Mononuclear cell (primary cell): ENCODE results near the gene HEG1. TPM values are rescaled to one million over a fixed set of nuclear protein-coding genes. Genes with fewer than 3 reads are reported as not detected.

Source experiments
- H3K27me3 ChIP-seq: 2 replicates; pipeline ENCODE4 v1.6.0; 2011; ENCODE audit warnings: low read length, control low read depth; ENCODE audit not compliant: insufficient read depth
- H3K4me1 ChIP-seq: 2 replicates; pipeline ENCODE4 v1.5.1; 2011; ENCODE audit warnings: mild to moderate bottlenecking, low read length, control low read depth; ENCODE audit not compliant: insufficient read depth
- H3K4me3 ChIP-seq: 2 replicates; pipeline ENCODE4 v1.5.1; 2011; ENCODE audit warnings: mild to moderate bottlenecking, low read length, moderate library complexity
- H3K9me3 ChIP-seq: 2 replicates; pipeline ENCODE4 v1.5.1; 2011; ENCODE audit warnings: low read depth, mild to moderate bottlenecking, control low read depth, low read length
- total RNA-seq: library from RNA; depleted of rRNA; stranded (reverse); fragments of >200 nt; gene quantifications from one replicate; pipeline ENCODE4 v1.2.3, GENCODE V29; 2012

HEG1 gene
- total RNA-seq, 1 donor: 11.0 TPM

DNA sequence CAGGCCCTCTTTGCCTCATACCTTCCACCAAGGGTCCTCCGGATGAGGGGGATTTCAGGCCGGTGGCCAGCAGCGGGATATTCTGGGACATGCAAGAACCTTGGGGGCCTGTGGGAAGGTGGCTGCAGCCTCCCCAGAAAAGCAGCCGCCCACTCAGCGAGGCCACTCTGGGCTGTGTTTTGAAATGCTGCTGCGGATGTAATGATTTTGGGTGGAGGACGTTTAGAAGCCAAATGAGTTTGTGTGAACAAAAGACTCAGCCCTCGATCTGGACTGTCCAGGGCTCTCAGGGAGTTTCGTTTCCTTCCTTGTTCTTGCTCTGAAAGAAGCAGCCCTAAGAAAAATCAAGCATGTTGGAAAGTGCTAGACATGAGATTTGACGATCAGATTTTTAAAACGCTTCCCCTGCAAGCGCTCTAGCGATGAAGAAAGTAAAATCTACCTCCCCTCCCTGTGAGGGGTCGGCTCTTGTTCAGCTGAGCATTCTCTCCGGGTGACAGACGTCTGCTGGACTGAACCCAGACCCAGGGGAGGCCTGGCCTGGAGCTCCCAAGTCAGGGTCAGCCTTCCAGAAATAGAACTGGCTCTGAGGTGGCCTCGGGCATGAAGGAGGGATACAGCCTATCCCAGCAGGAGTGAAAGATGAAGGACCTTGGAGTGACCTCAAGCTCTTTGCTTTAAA is 12.9 kb downstream of the HEG1 start:
- Histone ChIP-seq H3K9me3 (no peaks in the 10 kb centered on the region), H3K4me1 (peaks cover 4% of the 10 kb centered on the region), H3K4me3 (no peak overlapping the region), H3K27me3 (no peaks in the 10 kb centered on the region)

DNA sequence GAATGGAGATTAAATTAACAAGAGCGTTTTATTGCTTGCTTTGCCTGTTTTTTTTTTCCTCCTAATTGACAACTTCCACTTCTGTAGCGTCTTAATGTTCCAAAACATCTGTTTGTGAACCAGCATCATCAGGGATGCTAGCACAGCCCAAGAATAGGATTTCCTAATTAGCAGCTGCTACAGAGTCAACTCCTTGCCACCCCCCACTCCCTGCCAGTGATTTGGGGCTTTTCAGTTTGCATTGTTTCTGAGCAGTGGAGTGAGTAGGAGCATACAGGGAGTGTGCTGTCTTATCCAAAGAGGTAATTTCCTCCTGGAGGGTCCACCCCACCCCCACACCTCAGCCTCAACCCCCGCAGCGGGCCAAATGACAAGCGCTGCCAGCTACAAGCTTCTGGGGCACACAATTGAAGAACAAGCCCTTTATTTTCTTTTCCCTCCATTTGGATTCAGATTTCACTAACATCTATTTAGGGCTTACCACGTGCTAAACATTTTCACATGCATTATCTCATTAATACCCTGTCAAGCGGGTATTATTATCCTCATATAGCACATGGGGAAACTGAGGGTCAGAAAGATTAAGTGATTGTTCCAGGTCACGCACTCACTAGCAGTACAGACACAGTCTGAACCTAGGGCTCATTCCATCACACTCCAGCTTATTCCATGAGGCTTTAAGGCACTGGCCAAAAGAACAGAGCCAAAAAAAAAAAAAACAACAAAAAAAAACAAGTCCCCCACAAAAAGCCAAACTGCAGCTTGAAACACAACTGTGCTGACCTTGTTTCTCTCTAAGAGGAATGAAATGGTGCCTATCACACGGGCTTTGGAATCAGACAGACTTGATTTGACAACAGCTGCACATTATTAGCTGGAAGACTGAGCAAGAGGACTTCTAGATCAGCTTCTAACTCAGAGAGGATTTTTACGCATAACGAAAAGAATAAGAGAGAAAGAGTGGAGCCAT is 16.4 kb downstream of the HEG1 start:
- H3K4me1 ChIP-seq: peaks cover 4% of the 10 kb centered on the region
- H3K9me3 ChIP-seq: peaks cover 9% of the 10 kb centered on the region
- no peaks in the 10 kb centered on the region for H3K27me3 ChIP-seq
- H3K4me3 ChIP-seq: no peak overlapping the region

DNA sequence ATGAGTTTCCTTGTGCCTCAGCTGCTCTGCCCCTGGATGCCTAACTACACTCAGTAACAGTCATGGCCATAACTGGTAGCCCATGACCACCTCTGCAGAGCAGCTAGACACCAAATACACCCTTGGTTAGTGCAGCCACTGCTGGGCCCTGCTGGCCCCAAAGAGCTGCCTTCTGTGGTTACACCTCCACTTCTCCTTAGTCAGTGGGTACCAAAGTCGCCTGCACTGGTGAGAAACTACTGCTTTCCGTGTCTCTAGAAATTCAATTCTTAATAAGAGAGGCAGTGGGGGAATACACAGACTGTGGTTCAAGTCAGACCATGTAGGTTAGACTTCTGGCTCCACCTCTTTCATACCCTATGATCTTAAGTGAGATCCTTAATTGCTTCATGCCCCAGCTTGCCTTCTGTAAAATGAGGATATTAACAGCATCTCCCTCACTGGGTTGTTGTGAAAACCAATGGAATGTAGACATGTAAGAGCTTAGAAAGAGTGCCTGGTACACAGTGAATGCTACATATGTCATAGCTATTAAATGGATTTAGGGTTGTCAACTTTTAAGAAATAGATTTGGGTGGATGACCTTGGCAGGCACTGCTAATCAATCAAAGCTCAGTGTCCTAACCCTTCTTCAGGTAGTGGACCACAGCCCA is 18.2 kb downstream of the HEG1 start:
- H3K4me1 ChIP-seq: peaks cover 4% of the 10 kb centered on the region
- no peaks in the 10 kb centered on the region for H3K27me3 ChIP-seq
- H3K4me3 ChIP-seq: no peak overlapping the region
- peaks cover 9% of the 10 kb centered on the region for H3K9me3 ChIP-seq

DNA sequence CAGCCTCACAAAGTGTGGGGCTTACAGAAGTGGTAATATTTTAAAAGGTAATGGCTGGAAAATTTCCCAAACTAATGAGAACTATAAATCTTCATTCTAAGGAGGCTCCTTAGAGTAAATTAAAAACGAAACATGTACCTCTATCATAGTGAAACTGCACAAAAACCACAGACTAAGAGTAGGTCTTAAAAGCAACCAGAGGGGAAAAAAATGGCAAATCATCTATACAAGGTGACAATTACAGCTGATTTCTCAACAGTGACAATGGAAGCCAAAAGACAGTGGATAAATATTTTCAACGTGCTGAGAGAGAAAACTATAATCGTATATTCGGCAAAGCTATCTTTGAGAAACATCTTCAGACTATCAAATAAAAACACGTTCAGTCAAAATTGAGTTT is 20.6 kb downstream of the HEG1 start:
- no peaks in the 10 kb centered on the region for H3K27me3 ChIP-seq
- no peak overlapping the region for H3K4me3 ChIP-seq
- peaks cover 9% of the 10 kb centered on the region for H3K9me3 ChIP-seq
- H3K4me1 ChIP-seq: peaks cover 4% of the 10 kb centered on the region

DNA sequence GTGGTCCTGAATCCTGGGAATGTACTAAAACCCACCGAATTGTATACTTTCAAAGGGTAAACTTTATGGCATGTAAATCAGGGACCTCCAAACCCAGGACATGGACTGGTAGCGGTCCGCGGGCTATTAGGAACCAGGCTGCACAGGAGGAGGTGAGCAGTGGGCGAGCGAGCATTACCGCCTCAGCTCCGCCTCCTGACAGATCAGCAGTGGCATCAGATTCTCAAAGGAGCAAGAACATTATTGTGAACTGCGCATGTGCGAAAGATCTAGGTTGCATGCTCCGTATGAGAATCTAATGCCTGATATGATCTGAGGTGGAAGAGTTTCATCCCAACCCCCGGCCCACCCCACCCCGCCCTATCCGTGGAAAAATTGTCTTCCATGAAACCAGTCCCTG is 22.2 kb downstream of the HEG1 start:
- H3K4me3 ChIP-seq: no peak overlapping the region
- no peaks in the 10 kb centered on the region for H3K27me3 ChIP-seq
- H3K9me3 ChIP-seq: peaks cover 9% of the 10 kb centered on the region
- H3K4me1 ChIP-seq: peaks cover 4% of the 10 kb centered on the region

DNA sequence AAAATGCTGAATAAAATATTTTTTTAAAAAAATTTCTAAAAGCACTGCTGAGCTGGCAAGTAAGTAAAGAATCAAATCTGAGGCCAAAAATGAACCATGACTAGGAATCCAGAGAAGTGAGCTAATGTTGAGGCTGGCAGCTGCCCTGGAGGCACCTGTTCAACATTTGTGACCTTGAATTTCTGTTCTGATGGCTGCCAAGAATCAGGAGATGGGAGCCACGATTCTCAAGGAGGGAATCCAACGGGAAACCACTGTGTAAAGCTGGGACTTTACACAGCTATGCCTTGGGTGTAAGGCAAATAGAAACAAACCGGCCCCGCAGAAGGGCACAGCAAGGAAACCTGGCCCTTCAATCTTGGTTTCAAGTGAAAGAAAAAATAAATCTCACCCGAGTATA is 22.7 kb downstream of the HEG1 start:
- Histone ChIP-seq H3K4me1 (peaks cover 3% of the 10 kb centered on the region), H3K4me3 (no peak overlapping the region), H3K9me3 (peaks cover 9% of the 10 kb centered on the region), H3K27me3 (no peaks in the 10 kb centered on the region)

DNA sequence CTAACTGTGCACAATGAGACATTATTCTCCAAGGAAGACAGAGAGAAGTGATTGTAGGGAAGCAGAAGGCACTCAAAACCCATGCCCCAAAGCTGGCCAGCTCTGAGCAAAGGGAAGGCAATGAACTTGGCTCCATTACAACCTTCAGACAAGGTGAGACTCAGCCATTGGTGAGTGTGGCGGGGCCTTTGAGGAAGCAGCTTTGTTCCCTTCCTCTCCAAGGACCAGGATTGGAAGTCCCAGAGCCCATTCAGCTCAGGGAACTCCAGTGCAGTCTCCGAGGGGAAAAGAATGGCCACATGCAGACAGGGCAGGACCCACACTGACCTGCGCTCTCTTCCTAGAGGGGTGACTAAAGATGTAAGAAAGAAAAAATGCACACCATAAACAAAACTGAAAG is 23.1 kb downstream of the HEG1 start:
- Histone ChIP-seq H3K4me3 (no peak overlapping the region), H3K9me3 (peaks cover 9% of the 10 kb centered on the region), H3K27me3 (no peaks in the 10 kb centered on the region), H3K4me1 (no peaks in the 10 kb centered on the region)

DNA sequence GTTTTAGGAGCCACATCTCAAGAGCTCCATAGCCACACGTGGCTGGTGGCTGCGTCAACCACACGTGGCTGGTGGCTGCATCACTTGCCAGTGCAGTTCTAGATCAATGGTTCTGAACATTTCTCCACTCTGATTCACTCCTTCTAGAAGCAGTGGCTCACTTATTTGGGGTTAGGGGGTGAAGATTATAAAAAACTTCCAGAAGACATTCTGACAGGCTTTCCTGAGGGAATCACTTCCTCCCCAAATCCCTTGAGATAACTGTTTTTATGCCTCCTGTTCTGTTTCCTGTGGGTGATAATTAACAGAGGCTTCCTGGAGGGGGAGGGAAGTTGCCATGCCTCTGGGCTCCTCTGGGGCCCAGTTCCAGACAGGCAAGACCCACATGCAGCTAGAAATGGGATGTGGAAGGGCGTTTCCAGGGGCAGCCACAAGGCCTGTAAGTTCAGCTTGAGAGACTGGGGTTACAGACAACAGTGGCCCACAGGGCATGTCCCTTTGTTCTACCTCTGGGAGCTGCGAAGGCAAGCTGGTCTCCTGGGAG is 23.6 kb downstream of the HEG1 start:
- H3K9me3 ChIP-seq: peaks cover 9% of the 10 kb centered on the region
- no peaks in the 10 kb centered on the region for H3K4me1 ChIP-seq
- no peak overlapping the region for H3K4me3 ChIP-seq
- H3K27me3 ChIP-seq: no peaks in the 10 kb centered on the region

DNA sequence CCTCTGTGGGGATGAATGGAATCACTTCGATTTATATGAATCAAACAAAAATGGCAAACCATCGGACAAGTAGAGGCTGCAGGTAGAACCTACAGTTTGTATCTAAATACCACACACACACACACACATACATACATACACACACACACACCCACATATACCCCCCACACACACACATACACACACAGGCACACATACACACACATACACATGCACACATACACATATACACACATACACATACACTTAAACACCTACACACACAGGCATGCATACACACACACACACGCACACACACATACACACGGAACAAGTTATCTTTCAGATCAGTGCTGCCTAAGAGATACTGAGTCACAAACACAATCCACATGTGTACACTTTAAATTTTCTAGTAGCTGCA is 24.3 kb downstream of the HEG1 start:
- Histone ChIP-seq H3K4me3 (no peak overlapping the region), H3K27me3 (no peaks in the 10 kb centered on the region), H3K4me1 (no peaks in the 10 kb centered on the region), H3K9me3 (peaks cover 9% of the 10 kb centered on the region)

DNA sequence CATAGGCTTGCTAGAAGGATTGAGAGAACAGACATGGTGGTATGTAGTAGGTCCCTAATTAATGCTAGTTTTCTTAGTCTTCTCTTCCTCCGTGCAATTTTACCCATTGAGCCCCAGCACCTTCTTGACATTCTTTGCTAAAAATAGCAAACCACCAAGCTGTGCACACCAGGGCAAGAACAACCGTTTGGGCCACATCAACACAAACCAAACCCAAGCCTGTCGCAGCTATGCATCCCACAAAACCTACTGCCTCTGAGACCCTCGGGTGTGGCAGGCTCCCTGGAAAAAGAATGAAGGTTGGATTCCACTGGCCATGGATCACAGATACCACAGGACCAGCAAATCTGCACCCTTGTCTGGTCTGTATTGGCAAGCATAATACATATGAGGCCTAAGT is 27.1 kb downstream of the HEG1 start:
- H3K4me1 ChIP-seq: peaks cover 5% of the 10 kb centered on the region
- no peak overlapping the region for H3K4me3 ChIP-seq
- no peaks in the 10 kb centered on the region for H3K27me3 ChIP-seq
- no peaks in the 10 kb centered on the region for H3K9me3 ChIP-seq

DNA sequence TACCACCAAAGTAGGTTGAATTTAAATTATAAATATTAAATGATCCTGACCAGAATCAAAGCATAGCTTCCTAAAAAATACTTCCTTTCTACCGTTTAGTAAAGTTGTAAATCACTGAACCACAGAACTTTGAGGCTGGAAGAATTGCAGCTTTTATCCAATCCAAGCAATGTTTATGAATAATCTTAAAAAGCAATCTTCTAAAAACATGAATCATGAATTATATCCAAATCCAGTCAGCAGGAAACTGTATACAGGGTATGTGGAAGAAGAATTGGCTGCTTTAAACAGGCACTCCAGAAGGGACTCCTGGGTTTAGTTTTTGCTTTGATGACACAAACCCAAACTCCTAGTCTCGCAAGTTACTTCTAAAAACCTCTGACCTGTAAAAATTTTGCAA is 30.2 kb downstream of the HEG1 start:
- Histone ChIP-seq H3K27me3 (no peaks in the 10 kb centered on the region), H3K4me1 (peaks cover 13% of the 10 kb centered on the region), H3K9me3 (no peaks in the 10 kb centered on the region)

DNA sequence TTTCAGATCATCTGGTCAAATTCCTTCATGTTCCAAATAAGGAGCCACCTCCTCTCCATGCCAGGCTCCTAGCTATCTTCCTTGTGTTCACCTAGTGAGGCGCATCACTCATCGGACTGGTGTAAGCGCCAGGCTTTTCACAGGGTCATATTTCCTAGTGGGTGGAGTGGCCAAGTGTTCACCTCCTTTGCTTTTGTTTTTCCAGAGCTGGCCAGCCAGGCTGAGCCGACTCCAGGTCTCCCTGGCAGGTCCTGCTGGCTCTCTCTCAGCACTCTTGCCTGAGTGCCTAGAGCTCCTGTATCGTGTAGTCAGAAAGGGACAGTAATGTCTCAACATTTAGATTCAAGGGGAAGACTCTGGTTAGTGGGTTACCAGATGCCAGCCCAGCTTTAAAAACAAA is 31.0 kb downstream of the HEG1 start:
- H3K9me3 ChIP-seq: no peaks in the 10 kb centered on the region
- H3K4me3 ChIP-seq: no peak overlapping the region
- peaks cover 13% of the 10 kb centered on the region for H3K4me1 ChIP-seq
- H3K27me3 ChIP-seq: no peaks in the 10 kb centered on the region

More for the DNA sequence above, 30.2 kb downstream of the HEG1 start:
- H3K4me3 ChIP-seq: no peak overlapping the region

DNA sequence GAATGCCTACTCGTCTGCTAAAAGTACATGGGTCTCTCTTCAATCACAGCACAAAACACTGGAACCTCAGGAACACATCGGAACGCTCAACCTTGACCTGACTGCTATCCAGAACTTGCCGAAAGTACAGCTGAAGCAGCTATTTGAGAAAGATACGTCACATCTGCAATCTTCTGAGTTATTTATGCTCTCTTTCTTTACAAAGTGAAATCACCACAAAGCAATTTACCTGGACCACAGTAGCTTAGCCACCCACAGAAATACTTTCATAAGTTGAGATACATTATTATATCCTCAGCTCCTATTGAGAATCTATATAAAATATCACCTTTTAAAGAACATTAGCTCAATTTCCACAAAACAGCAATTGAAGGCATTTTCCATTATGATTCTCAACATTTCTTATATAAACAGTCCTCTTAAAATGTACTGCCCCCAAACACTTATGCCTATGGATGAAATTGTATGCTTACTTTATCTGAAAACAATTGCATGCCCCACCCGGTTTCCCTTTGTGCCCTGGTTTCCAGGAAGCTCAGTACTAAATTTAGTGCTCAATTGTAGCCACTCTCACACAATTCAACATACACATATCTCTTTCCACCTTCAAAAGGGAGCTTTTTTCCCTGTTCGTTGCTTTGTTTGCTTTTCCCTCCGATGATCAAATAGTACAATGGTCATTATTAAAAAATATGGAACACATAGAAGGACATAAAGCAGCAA is 31.8 kb downstream of the HEG1 start:
- no peaks in the 10 kb centered on the region for H3K9me3 ChIP-seq
- H3K4me1 ChIP-seq: peaks cover 13% of the 10 kb centered on the region
- H3K27me3 ChIP-seq: no peaks in the 10 kb centered on the region
- no peak overlapping the region for H3K4me3 ChIP-seq

DNA sequence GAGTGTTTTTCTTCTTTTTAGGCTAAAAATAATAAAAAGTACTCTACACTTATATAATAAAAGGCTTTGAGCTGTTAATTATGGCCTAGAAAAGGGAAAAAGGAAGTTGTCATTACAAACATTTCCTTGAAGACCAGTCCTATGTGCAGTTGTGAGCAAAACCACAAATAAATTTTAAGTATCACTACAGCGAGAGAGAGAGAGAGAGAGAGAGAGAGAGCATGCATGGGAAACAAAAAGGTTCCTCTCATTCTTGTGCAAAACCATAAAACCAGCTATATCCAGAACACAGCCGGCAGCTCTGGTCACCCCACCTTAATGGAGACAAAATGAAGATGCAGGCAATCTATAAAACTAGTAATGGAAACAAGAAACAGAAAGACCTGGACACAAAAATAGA is 33.6 kb downstream of the HEG1 start:
- Histone ChIP-seq H3K4me1 (peaks cover 13% of the 10 kb centered on the region), H3K27me3 (no peaks in the 10 kb centered on the region), H3K4me3 (no peak overlapping the region), H3K9me3 (no peaks in the 10 kb centered on the region)
